Urinary bladder (tissue), 4 donors: ENCODE data around the gene SPRED2. TPM values are rescaled to one million over a fixed set of nuclear protein-coding genes. Genes with fewer than 3 reads are reported as not detected.

ENCODE experiments used
- DNase-seq: peaks from one replicate; pipeline ENCODE4 v3.0.0-alpha.2; 2015; ENCODE audit errors: extremely low spot score
- H3K27ac ChIP-seq: one replicate; pipeline ENCODE4 v1.5.1; 2013; ENCODE audit warnings: low read depth, mild to moderate bottlenecking, moderate library complexity
- H3K36me3 ChIP-seq: one replicate; pipeline ENCODE4 v1.6.1; 2013; ENCODE audit warnings: mild to moderate bottlenecking, moderate library complexity; ENCODE audit not compliant: insufficient read depth
- H3K4me1 ChIP-seq: one replicate; pipeline ENCODE4 v1.6.1; 2013; ENCODE audit warnings: mild to moderate bottlenecking, moderate library complexity; ENCODE audit not compliant: insufficient read depth
- H3K4me3 ChIP-seq: one replicate; pipeline ENCODE4 v1.5.1; 2013; ENCODE audit warnings: low read depth, low read length
- WGBS: extraction: QIAGEN DNeasy Blood & Tissue Kit; methylation state at CpG from one replicate; pipeline ENCODE4 v1.1.7; 2013; 5-methylcytosine and 5-hydroxymethylcytosine counted together
- polyA plus RNA-seq: library from polyadenylated mRNA; stranded (reverse); fragments of 200-250 nt; gene quantifications from one replicate; pipeline ENCODE4 v1.2.3, GENCODE V29; 2013
- total RNA-seq: library from RNA; depleted of rRNA; stranded (reverse); fragments of >200 nt; gene quantifications from one replicate; pipeline ENCODE4 v1.2.3, GENCODE V29; 2014
- donor health status: healthy with polysubstance abuse.
- donor health status: healthy.

SPRED2 gene
- total and polyA plus RNA-seq, 2 donors = 12.0 to 19.1 TPM

- Histone ChIP-seq H3K36me3 (no peaks in the 10 kb centered on the region), H3K27ac (no peak overlapping the region), H3K4me3 (no peak overlapping the region), H3K4me1 (no peaks in the 10 kb centered on the region)
- no peak for DNase-seq
- 70% methylated on average over 6 of the region's 6 CpGs for WGBS
Observed at GRCh38 chr2:65294701-65295100, 137.7 kb downstream of the SPRED2 start.

- Histone ChIP-seq H3K4me3 (no peak overlapping the region), H3K36me3 (no peaks in the 10 kb centered on the region), H3K4me1 (no peaks in the 10 kb centered on the region), H3K27ac (no peak overlapping the region)
- WGBS = 87% methylated on average over 6 of the region's 6 CpGs
- no peak for DNase-seq
Observed at GRCh38 chr2:65294136-65294535, 138.3 kb downstream of the SPRED2 start.

- Histone ChIP-seq H3K4me3 (no peak overlapping the region), H3K27ac (no peak overlapping the region), H3K4me1 (no peaks in the 10 kb centered on the region), H3K36me3 (no peaks in the 10 kb centered on the region)
- DNase-seq = no peak
- 96% methylated on average over 5 of the region's 5 CpGs for WGBS
Observed at GRCh38 chr2:65293376-65293775, 139.0 kb downstream of the SPRED2 start.

- H3K36me3 ChIP-seq = no peaks in the 10 kb centered on the region
- no peak for DNase-seq
- 43% methylated on average over 21 of the region's 21 CpGs for WGBS
- H3K27ac ChIP-seq = no peak overlapping the region
- no peak overlapping the region for H3K4me3 ChIP-seq
- H3K4me1 ChIP-seq = no peaks in the 10 kb centered on the region
Observed at GRCh38 chr2:65292461-65293011, 139.9 kb downstream of the SPRED2 start.

- 60% methylated on average over 3 of the region's 3 CpGs for WGBS
- no peaks in the 10 kb centered on the region for H3K36me3 ChIP-seq
- DNase-seq = no peak
- H3K4me1 ChIP-seq = no peaks in the 10 kb centered on the region
- no peak overlapping the region for H3K27ac ChIP-seq
- no peak overlapping the region for H3K4me3 ChIP-seq
Observed at GRCh38 chr2:65292106-65292400, 140.3 kb downstream of the SPRED2 start.

GRCh38 chr2:65291216-65292105 lies 140.9 kb downstream of the SPRED2 start:
- Histone ChIP-seq H3K27ac (no peak overlapping the region), H3K36me3 (no peaks in the 10 kb centered on the region), H3K4me1 (no peaks in the 10 kb centered on the region), H3K4me3 (no peak overlapping the region)
- no peak for DNase-seq
- 90% methylated on average over 11 of the region's 11 CpGs for WGBS

- Histone ChIP-seq H3K27ac (no peak overlapping the region), H3K36me3 (no peaks in the 10 kb centered on the region), H3K4me3 (no peak overlapping the region), H3K4me1 (no peaks in the 10 kb centered on the region)
- 96% methylated on average over 4 of the region's 4 CpGs for WGBS
- no peak for DNase-seq
Observed at GRCh38 chr2:65287364-65287763, 145.0 kb downstream of the SPRED2 start.

- WGBS = 82% methylated on average over 3 of the region's 3 CpGs
- Histone ChIP-seq H3K36me3 (no peaks in the 10 kb centered on the region), H3K4me1 (no peaks in the 10 kb centered on the region), H3K4me3 (no peak overlapping the region), H3K27ac (no peak overlapping the region)
- no peak for DNase-seq
Observed at GRCh38 chr2:65282477-65283053, 149.8 kb downstream of the SPRED2 start.

GRCh38 chr2:65281627-65282351 lies 150.6 kb downstream of the SPRED2 start:
- 33% methylated on average over 4 of the region's 4 CpGs for WGBS
- Histone ChIP-seq H3K36me3 (no peaks in the 10 kb centered on the region), H3K4me1 (no peaks in the 10 kb centered on the region), H3K27ac (no peak overlapping the region), H3K4me3 (no peak overlapping the region)
- DNase-seq = no peak

GRCh38 chr2:65279756-65280155 lies 152.6 kb downstream of the SPRED2 start:
- Histone ChIP-seq H3K4me3 (no peak overlapping the region), H3K4me1 (no peaks in the 10 kb centered on the region), H3K36me3 (no peaks in the 10 kb centered on the region), H3K27ac (no peak overlapping the region)
- WGBS = 87% methylated on average over 6 of the region's 6 CpGs
- no peak for DNase-seq

GRCh38 chr2:65278531-65278981 lies 153.8 kb downstream of the SPRED2 start:
- 61% methylated on average over 6 of the region's 6 CpGs for WGBS
- H3K36me3 ChIP-seq = no peaks in the 10 kb centered on the region
- no peak overlapping the region for H3K4me3 ChIP-seq
- no peak overlapping the region for H3K27ac ChIP-seq
- DNase-seq = no peak
- H3K4me1 ChIP-seq = no peaks in the 10 kb centered on the region

GRCh38 chr2:65277791-65278483 lies 154.5 kb downstream of the SPRED2 start:
- no peaks in the 10 kb centered on the region for H3K4me1 ChIP-seq
- H3K4me3 ChIP-seq = no peak overlapping the region
- no peak for DNase-seq
- H3K27ac ChIP-seq = no peak overlapping the region
- 84% methylated on average over 5 of the region's 5 CpGs for WGBS
- H3K36me3 ChIP-seq = no peaks in the 10 kb centered on the region

- no peak for DNase-seq
- 69% methylated on average over 3 of the region's 3 CpGs for WGBS
- Histone ChIP-seq H3K4me1 (no peaks in the 10 kb centered on the region), H3K27ac (no peak overlapping the region), H3K4me3 (no peak overlapping the region), H3K36me3 (no peaks in the 10 kb centered on the region)
Observed at GRCh38 chr2:65277118-65277517, 155.3 kb downstream of the SPRED2 start.
